ENCODE data around the gene FNDC7. TPM values are rescaled to one million over a fixed set of nuclear protein-coding genes. Genes with fewer than 3 reads are reported as not detected.
"Not testable (repeated sequence)": the region's sequence is repeated elsewhere in the genome, so short reads cannot be mapped to it uniquely, and the experiment has no call there.

Gene FNDC7
- total RNA-seq, 3 donors from 2014 or later = not detected

GRCh38 chr1:108701176-108701849 is 11.4 kb upstream of the FNDC7 start:
- no peak overlapping the region for H3K4me3 ChIP-seq
- no peak for DNase-seq
- H3K4me1 ChIP-seq (ENCODE audit: low read depth) = no peaks in the 10 kb centered on the region
- no peaks in the 10 kb centered on the region for H3K9me3 ChIP-seq
- H3K36me3 ChIP-seq (ENCODE audit: low read depth) = peaks cover 7% of the 10 kb centered on the region
- intact Hi-C loops (cut with DNase I, micrococcal nuclease) = no loop called here
- no peak for TF ChIP-seq CTCF (IDR thresholded peaks at IDR 0.05)
- ATAC-seq = no peak

- DNase-seq; H3K36me3 ChIP-seq (ENCODE audit: low read depth); H3K4me3 ChIP-seq; H3K4me1 ChIP-seq (ENCODE audit: low read depth); ATAC-seq; H3K9me3 ChIP-seq; intact Hi-C loops (cut with DNase I, micrococcal nuclease): not testable (repeated sequence)
These were observed 10.6 kb upstream of the FNDC7 start for GRCh38 chr1:108702109-108702508.

- no peaks in the 10 kb centered on the region for H3K4me1 ChIP-seq (ENCODE audit: low read depth)
- DNase-seq (no peak), ATAC-seq (peak; percentile 21)
- no peak overlapping the region for H3K4me3 ChIP-seq
- H3K9me3 ChIP-seq = no peaks in the 10 kb centered on the region
- no peak for TF ChIP-seq CTCF (IDR thresholded peaks at IDR 0.05)
- intact Hi-C loops (cut with DNase I, micrococcal nuclease) = no loop called here
- H3K36me3 ChIP-seq (ENCODE audit: low read depth) = peaks cover 2% of the 10 kb centered on the region
These were observed 8.8 kb upstream of the FNDC7 start for GRCh38 chr1:108703939-108704338.

GRCh38 chr1:108704496-108704895 is 8.2 kb upstream of the FNDC7 start:
- ATAC-seq (peak; percentile 20), DNase-seq (no peak)
- no peak for TF ChIP-seq CTCF (IDR thresholded peaks at IDR 0.05)

GRCh38 chr1:108706643-108707042 is 6.1 kb upstream of the FNDC7 start:
- H3K4me3 ChIP-seq = no peak overlapping the region
- H3K36me3 ChIP-seq (ENCODE audit: low read depth) = no peaks in the 10 kb centered on the region
- no peaks in the 10 kb centered on the region for H3K4me1 ChIP-seq (ENCODE audit: low read depth)
- intact Hi-C loops (cut with DNase I, micrococcal nuclease) = no loop called here
- no peak for DNase-seq
- TF ChIP-seq CTCF (IDR thresholded peaks at IDR 0.05) = no peak
- no peaks in the 10 kb centered on the region for H3K9me3 ChIP-seq
- no peak for ATAC-seq

More at GRCh38 chr1:108704496-108704895, 8.2 kb upstream of the FNDC7 start:
- no peaks in the 10 kb centered on the region for H3K9me3 ChIP-seq
- H3K4me1 ChIP-seq (ENCODE audit: low read depth) = no peaks in the 10 kb centered on the region
- intact Hi-C loops (cut with DNase I, micrococcal nuclease) = no loop called here
- no peaks in the 10 kb centered on the region for H3K36me3 ChIP-seq (ENCODE audit: low read depth)
- no peak overlapping the region for H3K4me3 ChIP-seq

- intact Hi-C loops (cut with DNase I, micrococcal nuclease) = no loop called here
- no peaks in the 10 kb centered on the region for H3K36me3 ChIP-seq (ENCODE audit: low read depth)
- peak; percentile 53 for ATAC-seq
- H3K4me1 ChIP-seq (ENCODE audit: low read depth) = no peaks in the 10 kb centered on the region
- H3K9me3 ChIP-seq = no peaks in the 10 kb centered on the region
- DNase-seq = peak in 2 of 3 donors; percentile 52 to 57
- TF ChIP-seq CTCF (IDR thresholded peaks at IDR 0.05) = no peak
- no peak overlapping the region for H3K4me3 ChIP-seq
These were observed 3.7 kb upstream of the FNDC7 start for GRCh38 chr1:108708691-108709660.
